Activated CD4-positive, CD25-positive, alpha-beta regulatory T cell treated with anti-CD3 and anti-CD28 coated beads, Interleukin-2, amount 50 U/mL, for 72 hours (primary cell): ENCODE measurements around the gene SCAMP4.

Source experiments
- DNase-seq: peaks from one replicate; pipeline ENCODE4 v3.0.0; 2021

The SCAMP4 gene, protein sequence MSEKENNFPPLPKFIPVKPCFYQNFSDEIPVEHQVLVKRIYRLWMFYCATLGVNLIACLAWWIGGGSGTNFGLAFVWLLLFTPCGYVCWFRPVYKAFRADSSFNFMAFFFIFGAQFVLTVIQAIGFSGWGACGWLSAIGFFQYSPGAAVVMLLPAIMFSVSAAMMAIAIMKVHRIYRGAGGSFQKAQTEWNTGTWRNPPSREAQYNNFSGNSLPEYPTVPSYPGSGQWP

DNA sequence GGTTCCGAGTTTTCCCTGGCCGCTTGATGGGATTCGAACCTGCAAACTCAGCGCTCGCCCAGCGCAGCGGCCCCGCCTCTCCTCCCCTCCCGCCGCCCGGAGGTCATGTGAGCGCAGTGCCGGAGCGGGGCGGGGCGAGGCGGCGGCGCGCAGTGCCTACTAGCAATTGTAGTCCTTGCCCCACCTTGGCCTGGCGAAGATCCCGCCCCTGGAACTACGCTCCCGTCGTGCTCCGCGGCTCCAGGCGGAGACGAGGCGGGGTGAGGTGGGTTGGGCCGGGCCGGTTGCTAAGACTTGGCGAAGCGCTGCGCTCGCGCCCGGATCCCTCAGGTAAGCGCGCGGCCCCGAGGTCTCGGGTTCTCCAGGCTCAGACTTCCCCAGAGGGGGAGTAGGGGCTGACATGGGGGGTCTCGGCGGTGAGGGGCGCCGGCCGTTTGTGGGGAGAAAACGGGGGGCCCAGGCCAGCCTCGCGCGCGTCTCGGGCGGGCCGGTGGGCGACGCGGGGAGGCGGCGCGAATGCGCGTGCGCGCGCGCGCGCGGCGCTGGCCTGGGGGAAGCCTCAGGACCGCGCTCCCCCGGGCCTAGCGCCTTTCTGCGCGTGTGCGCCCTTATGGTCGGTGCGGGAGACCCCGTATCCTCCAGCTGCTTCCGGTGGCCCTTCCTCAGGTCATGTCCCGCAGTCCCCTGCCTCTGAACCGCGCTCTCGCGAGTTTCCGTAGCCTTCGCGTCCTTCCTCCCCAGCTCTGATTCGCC is at the start of gene SCAMP4, which contains the start of gene ADAT3:
TSS of gene SCAMP4 (plus strand) at position 290 of the 753 bp plus-strand sequence. CDS start 9,621 bp downstream, outside the sequence.
TSS of gene ADAT3 (plus strand) at position 290 of the 753 bp plus-strand sequence. CDS start 6,649 bp downstream, outside the sequence.
- peak; percentile 98 for DNase-seq

DNA sequence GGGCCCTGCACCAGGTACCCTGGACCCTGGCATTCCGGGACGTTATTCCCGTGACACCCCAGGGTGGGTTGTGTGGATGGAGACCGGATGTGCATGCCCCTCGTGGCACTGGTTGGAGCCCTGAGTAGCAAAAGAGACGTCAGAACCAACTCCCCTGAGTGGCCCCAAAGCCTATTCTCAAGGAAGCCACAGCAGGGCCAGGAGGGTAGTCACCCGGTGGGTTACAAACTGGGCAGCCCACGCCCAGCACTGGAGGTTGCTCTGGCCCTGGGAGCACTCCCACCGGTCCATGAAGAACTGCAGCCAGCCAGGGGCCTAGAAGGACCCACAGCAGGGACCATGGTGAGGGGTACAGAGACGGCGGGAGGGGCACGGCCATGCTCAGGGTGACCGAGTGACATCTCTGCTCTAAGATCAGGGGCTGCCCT is 49.4 kb upstream of the SCAMP4 start:
- no peak for DNase-seq

GRCh38 chr19:1856345-1856697 is 48.9 kb upstream of the SCAMP4 start:
- no peak for DNase-seq

DNA sequence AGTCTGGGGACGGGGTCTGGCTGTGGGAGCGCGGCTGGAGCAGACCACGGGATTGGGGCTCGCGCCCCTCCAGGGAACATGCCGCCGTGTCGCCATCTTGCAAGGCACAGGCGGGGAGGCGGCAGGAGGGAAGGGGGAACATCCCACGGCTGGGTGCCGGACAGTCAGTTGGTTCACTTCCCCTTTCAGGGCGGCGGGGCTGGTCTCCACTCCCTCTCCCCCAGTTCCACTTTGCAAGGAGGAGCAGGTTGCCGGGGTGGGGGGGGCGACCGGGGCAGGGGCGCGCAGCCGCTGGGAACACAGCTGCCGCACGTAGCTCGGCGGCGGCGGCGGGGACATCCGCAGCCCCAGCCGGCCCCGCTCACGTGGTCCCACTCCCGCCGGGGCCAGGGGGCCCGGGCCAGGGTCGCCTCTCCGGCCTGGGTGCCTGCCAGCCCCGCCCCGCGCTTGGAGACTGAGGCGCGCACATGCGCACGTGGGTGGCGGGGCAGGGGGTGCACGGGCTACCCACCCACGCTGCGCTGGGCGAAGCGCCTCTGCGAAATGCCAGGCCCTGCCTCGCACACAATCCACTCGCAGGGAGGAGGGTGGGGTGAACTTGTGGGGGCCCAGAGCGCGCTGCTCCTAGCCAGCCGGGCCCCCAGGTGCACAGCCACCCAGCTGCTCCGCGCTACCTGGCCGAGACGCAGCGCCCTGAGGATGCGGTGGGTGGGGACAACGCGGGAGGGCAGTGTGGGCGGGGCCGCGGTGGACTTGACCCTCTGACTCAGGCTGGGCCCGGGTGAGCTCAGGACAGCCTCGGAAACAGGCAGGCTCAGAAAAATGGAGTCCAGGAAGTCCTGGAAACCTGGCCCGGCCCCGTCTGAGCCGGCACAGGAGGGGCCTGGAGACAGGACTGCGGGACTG is 48.2 kb upstream of the SCAMP4 start:
- peak; percentile 75 for DNase-seq

GRCh38 chr19:1857648-1858326 is 47.4 kb upstream of the SCAMP4 start:
- no peak for DNase-seq

DNA sequence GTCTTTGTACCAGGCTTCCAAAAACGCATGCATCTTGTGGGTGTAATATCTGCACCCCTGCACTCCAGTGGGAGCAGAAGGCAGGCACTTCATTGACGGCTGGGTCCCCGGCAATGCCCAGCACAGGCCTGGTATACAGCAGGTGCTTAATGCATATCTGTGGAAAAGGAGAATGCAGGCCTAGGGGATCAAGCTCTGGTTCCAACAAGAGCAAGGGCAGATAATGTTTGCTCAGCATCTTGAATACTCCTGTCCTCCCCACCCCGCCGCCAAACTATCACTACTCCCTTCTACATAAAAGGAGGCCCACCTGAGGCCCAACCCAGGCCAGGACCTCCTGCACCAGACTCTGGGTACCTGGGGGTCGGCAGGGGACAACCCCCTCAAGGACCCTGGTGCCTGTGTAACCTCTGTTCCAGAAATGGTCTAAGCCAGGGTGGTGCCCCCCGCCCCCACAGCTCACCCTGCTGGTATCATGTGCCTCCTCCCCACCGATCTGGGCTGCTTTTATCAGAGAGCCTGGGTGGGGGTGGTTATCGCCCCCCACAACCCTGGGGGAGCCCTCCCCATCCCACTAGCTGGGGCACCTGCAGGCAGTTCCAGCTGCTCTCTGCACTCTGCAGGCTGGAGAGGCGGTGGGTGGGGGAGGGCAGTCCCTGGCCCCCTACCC is 46.7 kb upstream of the SCAMP4 start:
- no peak for DNase-seq

GRCh38 chr19:1859331-1859781 is 45.8 kb upstream of the SCAMP4 start:
- no peak for DNase-seq

DNA sequence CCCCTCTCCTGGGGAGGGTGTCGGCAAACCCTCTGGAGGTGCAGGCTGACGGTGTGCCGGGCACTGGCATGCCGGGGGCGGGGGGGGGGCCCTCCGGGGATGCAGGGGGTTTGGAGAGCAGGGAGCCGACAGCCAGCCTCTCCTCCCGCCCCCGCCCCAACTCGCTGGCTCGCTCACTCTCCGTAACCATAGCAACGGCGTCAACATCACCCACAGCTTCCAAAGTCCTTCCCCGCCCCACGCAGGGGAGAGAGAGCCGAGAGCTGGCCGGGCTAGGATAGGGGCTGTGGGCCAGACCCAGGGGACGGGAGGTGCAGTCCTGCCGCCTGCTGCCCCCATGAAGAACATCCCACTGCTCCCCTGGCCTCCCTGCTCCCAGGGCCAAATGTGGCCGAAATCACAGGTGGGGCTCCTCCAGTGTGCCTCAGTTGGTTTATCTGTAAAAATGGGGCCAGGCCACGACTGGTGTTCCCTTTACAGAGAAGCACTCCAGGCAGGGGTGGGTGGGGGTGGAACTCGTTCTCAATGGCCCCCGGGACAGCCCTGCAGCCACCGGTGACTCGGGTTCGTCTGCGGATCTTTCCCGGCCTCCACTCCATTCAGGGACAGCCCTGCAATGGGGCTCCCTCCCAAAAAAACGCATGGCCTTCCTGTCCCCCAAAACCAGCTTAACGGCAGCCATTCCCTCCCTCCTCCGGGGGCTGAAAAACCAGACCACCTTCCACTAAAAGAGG is 45.0 kb upstream of the SCAMP4 start:
- no peak for DNase-seq

- no peak for DNase-seq
Observed at GRCh38 chr19:1860821-1861598, 44.2 kb upstream of the SCAMP4 start.

- DNase-seq = no peak
Observed at GRCh38 chr19:1861599-1862031, 43.6 kb upstream of the SCAMP4 start.

- no peak for DNase-seq
Observed at GRCh38 chr19:1862068-1862423, 43.2 kb upstream of the SCAMP4 start.

DNA sequence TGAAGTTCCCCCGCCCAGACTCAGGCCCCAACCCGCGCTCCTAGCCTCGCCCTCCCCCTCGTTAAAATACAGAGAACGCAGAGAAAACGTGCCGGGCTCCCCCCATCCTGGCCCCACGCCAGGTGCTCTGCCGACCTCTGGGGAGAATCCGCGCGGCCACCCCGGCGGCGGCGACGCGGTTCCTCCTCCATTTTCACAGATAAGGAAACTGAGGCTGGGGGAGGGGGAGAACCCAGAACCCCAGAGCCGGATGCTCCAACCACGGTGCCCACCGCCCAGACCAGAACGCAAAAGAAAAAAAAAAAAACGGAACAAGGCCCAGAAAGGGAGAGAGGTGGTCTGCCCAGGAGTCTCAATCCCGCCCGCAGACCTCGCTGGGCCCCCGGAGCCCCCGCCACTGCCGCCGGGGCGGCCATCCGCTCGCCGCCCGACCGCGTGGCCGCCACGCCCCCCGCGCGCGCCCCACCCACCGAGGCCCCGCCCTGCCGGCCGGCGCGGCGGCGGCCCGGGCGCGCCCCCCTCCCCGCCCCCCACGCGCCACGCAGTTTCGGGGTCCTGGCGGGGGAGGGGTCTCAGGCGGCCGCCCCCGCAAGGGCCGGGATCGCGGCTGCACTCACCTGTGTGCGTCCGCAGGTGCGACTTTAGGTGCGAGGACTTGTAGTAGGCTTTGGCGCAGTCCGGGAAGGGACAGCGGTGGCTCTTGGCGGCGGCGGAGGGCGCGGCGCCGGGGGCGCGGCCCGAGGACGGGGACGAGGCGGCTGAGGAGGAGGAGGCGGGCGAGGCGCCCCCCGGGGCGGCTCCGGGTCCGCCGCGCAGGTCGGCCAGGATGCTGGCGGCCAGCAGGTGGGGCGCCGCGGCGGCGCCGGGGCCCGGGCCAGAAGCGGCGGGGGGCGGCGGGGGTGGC is 42.5 kb upstream of the SCAMP4 start:
- peak; percentile 68 for DNase-seq

- no peak for DNase-seq
Observed at GRCh38 chr19:1863328-1863637, 41.9 kb upstream of the SCAMP4 start, which contains the start of gene KLF16. TSS of gene KLF16 (minus strand) at chr19:1863579. CDS start at chr19:1863497, 82 bp downstream.

DNA sequence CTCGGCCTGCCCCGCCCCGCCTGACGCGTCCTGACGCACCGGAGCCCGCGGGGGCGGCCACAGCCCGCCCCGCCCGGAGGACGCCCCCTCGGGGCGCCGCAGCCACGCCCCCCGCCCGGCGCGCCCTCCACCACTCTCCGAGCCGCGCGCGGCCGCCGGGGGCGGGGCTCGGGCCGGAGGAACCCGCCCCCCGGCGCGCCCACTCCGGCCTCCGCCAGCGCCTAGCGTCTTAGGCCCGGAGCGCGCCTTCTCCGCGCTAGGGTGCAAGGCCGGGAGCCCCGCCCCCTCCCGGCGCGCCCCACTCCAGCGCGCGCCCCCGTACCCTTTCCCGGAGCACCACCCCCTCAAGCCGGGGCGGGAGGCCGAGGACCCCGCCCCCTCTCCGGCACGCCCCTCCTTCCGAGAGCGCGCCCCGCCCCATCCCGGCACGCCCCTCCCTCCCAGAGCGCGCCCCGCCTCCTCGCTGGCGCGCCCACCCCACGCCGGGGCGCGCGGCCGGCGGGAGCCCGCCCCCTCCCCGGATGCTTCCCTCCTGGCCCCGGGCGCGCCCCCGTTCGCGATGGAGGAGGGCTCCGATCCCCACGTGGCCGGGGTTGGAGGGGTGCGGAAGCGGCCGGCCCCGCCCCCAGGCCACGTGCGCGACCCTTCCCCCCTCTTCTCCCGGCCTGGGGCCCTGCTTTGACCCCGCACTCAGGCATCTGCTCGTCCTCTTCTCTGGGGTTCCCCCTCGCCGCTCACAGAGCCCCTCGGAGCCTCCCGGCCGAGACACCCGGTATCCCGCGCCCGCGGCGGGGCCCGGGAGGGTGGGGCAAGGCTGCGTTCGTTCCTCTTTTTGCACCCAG is 41.3 kb upstream of the SCAMP4 start:
- DNase-seq = peak; percentile 88

GRCh38 chr19:1864480-1865171 is 40.6 kb upstream of the SCAMP4 start:
- DNase-seq = peak; percentile 73

GRCh38 chr19:1865172-1866010 is 39.8 kb upstream of the SCAMP4 start:
- no peak for DNase-seq
